GM19351 (cell line): ENCODE results near the gene PHF21B.
"Not testable (repeated sequence)": the region's sequence is repeated elsewhere in the genome, so short reads cannot be mapped to it uniquely, and the experiment has no call there.

Experiments
- ATAC-seq: cut with Tn5 transposase; IDR thresholded peaks from one replicate; pipeline ENCODE4 v1.9.1; 2021; ENCODE audit warnings: mild to moderate bottlenecking, moderate library complexity; ENCODE audit not compliant: unreplicated experiment

Gene PHF21B

DNA sequence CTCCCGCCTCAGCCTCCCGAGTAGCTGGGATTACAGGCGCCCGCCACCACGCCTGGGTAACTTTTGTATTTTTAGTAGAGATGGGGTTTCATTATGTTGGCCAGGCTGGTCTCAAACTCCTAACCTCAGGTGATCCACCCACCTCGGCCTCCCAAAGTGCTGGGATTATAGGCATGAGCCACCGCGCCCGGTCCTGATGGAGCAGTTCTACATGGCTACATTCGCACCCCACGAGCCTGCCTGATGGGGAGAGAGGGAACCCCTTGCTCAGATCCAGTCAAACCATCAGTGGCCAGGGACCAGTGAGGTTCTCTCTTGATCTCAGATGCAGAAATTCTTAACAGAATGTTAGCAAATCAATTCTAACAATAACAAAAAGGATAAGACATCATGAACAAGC, 88.0 kb downstream of the PHF21B start:
- not testable (repeated sequence) for ATAC-seq

DNA sequence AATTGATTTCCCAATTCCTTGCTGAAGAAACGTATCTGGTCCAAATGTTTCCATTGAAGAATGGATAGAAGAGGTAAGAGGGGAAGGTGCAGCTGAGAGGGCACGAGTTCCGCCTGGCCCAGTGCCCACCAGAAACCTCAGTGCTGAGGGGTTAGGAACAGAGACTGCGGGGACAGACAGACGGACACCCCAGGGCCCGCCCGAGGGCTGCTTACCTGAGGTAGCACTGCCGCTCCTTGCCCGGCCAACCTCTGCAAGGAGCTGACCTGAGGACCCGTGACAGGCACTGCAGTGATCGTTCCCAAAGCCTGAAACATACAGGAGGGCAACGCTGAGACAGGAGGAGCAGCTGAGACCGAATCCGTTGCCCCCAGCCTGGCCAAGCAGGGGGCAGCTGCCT, 89.6 kb downstream of the PHF21B start:
- no peak for ATAC-seq

DNA sequence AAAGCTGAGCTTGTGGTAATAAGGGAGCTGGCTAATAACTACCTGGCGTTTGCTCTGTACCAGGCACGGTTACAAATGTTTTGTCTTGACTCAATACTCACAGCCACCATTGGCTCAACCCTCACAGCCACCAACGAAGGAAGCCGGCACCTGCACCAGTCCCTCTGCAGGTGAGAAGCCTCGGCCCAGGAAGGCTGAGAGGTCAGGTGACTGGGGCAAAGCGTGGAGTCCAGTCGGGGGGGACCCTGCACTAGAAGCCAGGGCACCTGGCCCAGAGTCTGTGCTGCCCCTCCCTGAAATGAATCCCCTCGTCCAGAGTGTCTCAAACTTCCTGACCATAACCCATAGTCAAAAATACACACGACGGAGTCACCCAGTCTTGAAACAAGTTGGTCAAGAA, 90.1 kb downstream of the PHF21B start:
- ATAC-seq = no peak

DNA sequence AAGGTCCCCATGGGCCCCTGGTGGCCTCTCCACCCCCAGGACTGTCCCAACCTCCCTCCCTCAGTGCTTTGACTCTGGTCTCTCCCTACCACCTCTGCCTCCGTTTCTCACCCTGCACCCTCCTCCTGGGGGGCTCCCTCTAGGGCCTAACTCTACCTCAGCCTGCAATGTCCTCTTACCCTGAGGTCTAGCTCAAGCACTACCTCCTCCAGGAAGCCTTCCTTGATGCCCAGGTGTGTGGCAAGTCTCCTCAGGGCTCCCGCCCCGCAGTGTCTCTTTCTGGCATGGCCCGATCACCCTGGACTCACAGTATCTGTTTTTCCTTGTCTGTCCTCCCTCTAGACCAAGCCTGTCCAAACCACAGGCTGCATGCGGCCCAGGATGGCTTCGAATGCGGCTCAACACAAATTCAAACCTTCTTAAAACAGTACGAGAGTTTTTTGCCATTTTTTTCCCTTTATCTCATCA, 90.8 kb downstream of the PHF21B start:
- no peak for ATAC-seq

DNA sequence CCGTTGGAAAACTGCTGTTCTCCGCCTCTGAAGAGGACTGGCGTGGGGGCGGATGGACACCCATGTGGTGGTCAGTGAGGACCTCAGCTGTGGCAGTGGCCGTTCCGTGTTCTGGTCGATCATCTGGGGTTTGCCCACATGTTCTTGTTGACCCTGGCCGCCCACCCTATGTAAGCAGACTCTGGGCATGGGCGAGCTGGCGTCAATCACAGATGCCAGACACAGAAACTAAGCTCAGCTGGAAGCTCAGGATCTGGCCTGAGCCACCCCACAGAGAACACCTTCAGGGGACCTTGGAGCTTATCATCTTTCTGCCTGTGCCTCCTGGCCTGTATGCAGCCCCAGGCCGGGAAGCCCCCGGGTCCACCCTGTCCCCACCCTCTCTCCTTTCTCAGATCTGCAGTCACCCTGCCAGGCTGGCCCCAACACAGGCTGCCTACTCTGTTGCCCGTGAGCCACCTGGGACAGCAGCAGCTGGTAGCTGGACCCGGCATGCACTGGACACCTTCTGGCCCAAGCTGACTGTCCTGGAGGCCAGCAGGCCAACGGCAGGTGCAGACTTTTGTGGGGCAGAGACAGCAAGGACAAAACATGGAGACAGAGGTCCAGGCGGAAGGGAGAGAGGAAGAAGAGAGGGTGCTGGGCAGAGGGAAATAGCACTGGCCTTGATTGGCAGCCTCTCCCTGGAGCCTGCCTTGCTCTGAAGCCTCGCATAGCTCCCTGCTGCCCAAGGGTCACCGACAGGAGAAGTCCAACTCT, 91.5 kb downstream of the PHF21B start:
- ATAC-seq = no peak

DNA sequence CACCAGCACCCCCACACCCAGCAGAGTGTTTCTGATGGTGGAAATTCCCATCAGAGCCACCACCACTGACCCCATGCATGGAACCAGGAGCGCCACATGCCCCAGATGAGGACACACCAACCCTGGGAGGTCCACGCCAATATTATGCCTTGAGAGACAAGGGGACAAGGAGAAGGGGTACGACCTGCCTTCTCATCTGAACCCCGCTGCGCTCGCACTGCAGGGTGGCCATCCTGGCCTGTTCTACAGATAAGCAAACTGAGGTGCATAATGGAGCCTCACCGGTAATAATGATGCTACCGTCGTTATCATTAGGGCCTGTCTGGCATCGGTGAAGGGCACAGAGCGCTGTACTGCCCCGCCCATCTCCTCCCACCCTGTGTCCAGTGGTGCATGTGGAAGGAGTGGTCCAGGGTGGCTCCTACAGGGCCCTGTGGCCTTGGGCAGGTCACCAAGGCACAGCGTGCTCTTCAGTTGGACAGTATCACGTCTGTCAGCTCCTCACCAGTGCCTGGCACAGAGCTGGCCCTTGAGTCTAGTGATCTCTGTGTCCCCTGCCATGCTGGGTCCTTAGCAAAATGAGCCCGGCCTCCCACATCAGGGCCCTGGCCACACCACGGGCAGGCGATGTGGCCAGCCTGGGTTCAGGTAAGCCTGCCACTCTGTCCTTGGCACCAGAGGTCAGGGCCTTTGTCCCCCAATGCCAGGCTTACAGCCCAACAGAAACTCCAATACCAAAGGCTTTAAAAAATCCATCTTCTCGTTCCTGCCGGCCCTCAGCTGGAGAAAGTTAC, 92.2 kb downstream of the PHF21B start:
- ATAC-seq = no peak

DNA sequence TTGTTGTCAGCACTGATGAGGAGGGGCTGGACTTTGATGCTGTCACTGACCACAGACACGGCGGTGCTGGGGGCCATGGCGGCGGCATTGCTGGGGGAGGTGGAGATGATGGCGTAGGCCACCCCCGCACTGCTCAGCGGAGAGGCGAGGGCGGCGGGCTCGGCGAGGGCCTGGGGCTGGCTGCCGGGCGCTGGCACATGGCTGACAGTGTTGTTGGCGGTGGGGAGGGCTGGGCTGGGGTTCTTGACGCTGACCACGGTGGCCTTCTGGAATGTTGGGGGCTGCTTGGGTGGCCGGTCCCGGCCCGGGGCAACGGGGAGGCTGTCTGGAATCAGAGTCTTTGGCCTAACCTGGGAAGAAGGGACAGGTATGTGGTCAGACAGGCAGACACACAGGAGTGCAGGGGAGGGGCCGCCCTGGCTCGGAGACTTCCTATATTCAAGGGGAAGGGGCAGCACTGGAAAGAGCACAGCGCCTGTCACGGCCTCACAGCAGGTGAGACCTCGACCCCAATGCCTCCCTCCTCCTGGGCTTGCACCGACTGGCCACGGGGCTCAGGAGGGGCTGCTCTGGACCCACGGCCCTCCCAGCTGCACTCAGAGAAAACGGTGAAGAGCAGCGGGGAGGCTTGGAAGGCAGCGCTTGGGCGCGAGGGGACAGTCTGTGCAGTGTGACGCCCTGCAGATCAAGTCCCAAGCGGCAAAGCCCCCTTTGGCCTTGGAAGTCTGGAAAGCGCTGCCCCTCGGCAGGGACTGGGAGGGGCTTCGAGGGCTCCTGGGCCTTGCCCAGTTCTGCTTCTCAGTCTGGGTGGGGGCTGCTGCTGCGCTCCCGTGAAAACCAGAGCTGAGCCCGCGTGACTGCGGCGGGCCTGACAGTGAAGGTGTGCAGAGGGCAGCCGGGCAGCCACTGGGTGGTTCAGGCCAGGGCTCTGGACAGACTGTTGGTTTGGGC, 93.2 kb downstream of the PHF21B start:
- ATAC-seq = no peak

DNA sequence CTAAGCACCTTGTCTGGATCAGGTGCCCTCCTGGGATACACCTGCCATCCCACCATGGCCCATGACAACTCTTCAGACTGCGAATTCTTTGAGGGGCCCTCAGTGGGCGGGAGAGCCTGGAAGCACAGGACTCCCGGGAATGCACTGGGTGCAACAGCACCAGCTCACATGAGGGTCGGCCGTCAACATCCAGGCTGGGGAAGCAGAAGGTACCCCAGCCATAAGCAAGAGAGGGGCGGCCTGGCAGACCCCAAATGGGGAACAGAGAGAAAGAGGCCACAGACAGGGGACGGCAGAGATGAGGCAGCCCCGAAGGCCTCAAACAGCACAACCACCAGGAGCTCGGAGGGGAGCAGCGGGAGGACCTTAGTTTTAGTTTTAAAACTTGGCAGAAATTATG, 94.4 kb downstream of the PHF21B start:
- no peak for ATAC-seq

DNA sequence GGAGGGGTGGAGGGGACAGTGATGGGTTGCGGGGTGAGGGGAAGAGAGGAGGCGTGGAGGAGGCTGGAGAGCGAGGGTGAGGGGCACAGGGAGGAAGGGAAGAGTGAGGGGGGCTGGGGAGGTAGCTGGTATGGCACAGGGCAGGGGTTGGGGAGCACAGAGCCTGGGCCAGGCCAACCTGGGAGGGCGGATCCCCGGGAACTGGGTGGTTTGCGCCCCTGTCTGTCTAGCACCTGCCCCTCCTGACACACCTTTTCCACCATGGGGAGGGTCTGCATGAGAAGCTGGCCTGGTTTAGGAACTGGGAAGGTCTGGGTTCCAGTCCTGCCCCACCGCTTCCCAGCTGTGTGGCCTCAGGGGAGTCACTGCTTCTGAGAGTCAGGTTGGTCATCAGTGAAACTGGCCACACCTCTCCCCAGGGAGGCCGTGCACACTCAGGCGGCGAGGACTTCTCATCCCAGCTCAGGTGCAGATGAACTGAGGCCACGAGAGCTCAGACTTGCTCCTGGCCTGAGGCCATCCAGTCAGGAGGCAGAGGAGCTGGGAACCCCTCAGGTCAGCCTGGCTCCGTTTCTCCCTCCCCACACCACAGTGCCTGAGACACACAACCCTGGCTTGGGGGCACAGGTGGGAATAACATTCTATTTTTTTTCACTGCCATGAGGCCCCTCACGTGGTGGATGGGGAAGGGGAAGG, 95.6 kb downstream of the PHF21B start:
- ATAC-seq = no peak

DNA sequence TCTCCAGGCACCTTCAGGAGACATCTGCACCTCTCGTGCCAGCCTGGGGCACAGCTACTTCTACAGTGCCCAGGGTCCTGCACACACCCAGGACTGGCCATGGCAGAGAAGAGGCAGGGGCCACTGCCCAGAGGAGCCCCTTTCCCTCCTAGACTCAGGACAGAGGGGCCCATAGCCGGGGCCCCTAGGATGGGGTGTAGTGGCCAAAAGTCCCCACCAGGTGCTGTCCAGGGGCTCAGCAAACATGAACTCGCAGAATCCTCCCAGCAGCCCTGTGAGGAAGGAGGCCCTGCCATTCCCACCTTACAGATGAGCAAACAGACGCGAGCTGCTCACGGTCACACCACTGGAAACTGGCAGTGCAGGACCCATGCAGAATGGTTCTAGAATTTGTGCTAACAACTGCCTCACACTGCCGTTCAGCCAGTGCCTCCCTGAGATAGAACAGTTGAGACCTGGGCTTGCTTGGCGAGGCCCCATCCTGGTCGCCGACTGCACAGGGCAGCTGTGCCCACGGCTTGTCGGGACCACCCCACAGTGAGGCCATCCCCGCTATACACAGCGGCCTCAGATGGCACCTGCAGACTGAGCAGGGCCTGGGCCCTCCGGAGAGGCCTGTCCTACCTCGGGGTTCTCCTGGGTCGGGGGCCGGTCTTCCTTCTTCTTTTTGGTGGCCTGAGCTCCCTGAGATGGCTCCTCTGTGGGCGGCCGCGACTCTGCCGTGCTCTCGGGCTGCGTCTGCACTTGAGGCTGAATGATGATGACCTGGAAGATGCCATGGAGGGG, 96.4 kb downstream of the PHF21B start:
- no peak for ATAC-seq

DNA sequence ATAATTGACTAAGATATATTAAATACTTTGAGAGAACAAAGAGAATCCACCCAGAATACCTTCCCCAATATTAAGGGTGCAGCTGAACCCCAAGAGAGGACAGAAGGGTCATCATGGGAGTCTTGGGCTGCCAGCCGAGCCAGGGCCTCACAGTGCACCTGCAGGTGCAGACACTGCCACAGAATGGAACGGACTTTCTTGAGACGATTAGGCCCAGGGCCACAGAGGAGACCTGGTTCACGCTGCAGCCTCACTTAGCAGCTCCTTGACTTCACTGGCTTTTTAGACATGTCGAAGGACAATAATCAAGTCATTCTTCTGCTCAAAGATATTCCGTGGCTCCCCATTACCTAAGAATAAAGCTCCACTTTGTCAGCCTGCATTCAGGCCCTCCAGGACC, 100.6 kb downstream of the PHF21B start:
- ATAC-seq = no peak

DNA sequence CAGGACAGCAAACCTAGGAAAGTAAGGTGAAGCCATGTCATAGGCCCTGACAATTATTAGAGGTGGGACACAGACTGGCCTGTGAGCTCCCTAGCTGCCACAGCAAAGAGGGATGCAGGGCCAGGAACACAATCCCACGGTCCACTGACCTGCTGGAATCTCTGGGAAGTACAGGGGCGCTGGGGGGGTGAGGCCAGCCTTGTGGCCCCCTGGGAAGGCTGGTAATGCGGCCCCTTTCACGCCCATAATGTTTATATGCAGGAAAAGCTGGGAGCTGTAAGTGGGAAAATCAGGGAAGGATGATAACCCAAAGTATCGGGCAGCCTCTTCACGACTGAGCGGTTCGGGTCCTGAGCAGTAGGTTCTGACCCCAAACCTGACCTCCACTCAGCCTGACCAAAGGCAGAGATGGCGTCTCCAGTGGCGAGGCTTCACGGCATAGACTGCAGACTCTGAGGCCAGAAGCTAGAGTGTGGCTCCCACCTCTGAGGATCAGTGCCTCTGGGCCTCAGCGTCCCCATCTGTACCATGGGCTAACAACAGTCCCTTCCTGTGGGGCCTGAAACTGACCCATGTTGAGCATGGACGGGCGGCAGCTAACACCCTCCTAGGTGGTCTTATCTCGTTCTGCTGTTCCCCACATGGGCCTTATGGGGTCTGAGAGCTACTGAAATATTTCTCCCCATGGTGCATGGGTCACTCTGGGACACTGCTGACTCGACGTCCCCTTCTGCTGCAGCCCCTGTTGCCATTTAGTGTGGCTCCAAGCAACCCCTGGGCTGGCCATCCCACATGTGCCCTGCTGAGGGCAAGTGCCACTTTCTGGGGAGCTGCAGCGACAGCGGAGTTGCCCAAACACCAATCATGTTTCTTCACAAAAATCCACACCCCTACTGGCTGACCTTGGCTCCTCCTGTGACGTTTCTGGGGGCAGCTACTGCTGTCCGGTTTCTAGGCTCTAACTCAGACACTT, 101.8 kb downstream of the PHF21B start:
- no peak for ATAC-seq

DNA sequence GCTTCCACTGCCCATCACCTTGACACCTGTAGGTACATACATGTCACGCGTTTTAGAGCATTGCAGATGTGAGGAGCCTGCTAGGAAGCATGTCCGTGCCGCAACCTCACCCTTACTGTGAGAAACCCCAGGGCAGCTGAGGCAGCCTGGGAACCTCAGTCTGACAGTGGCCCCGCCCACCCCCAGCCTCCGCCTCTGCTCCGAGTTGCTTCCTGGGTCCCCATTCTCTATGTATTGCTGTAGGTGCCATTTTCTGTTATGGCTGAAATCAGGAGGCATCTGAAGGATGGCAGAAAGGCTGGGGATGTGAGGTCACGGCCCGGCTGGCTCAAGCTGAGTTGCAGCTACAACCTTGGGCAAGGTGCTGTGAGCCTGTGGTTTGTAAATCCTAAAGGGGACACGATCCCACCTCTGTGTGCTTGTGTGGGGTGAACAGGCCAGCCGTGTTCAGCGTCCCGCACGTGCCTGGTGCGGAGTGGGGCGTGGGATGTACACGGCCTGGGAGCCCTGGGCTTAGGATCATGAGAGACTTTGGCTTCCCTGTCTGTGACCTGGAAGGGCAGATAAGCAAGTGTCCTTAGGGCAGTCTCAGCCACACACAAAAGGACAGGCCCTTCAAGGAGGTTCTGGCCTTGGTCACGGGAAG, 102.7 kb downstream of the PHF21B start:
- no peak for ATAC-seq

DNA sequence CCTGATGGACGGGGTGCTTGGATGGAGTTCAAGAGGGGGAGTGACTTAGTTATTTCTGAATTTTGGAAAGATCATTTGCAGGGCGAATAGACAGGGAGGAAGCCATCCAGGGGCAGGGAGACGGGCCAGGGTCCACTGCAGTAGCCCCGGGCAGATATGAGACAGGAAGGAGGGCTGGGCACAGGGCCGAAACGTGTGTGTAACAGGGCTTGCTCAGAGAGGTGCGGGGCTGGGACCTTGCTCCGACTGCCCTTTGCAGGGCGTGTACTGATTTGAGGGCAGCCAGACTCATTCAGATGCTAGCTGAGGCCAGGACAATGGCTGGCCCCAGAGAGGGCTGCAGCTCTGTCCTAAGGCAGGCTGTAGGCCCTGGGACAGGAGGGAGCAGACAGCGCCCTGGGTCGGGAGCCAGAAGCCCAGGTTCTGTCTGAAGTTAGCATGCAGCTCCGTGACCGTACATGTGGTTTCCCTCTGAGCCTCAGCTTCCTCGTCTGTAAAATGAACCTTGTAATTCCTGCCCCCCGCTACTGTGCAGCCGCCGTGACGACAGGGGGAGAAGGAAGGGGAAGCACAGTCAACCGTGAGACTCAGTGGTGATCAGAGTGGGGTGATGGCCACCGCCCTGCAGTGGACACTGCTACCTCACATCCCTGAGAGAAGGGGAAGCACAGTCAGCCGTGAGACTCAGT, 103.4 kb downstream of the PHF21B start:
- ATAC-seq = no peak

DNA sequence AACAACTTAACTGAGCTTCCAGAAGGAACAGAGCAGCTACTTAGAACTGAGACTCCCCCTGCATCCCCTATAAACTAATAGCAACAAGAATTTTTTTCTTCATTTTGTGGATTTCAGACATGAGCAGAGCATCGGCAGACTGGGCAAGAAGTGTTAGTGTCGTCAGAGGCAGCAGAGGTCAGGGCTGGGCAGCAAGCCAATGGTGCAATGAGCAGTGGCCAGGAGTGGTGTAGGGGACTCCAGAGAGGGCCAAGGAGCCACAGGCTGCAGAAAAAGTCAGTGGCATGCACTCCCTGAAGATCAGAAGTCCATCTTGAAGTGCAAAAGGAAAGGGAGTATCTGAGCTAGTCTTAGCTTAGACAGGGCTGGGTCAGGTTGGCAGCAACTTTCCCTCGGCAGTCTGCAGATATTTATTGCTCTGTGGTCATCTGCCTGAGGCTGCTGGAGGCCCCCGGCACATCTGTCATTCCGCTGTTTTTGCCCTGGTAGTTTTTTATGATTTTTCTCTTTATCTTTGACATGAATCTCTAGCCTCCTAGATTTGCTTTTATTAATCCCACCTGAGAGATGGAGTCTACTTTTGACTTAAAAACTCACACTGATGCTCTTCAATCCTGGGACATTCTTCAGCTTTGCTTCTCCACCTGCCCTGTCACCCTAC, 105.2 kb downstream of the PHF21B start:
- not testable (repeated sequence) for ATAC-seq

DNA sequence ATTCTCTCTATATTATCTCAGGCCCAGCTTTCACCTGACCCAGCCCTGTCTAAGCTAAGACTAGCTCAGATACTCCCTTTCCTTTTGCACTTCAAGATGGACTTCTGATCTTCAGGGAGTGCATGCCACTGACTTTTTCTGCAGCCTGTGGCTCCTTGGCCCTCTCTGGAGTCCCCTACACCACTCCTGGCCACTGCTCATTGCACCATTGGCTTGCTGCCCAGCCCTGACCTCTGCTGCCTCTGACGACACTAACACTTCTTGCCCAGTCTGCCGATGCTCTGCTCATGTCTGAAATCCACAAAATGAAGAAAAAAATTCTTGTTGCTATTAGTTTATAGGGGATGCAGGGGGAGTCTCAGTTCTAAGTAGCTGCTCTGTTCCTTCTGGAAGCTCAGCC, 106.6 kb downstream of the PHF21B start:
- not testable (repeated sequence) for ATAC-seq

DNA sequence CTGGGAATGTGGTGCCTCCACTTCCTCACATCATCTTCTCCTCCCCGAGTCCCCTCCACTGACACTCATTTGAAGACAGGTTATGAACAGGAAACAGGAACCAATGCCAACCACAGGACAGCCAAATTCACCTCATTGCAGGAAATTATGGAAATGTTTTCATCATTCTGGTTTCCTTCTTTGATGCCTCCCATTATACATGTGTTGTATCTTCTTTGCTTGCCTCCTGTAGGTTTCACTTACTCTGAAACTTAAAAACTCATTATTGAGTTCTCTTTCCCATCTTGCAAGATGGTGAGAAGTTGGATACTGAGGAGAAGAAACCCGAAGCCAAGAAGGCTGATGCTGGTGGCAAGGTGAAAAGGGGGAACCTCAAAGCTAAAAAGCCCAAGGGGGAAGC, 108.5 kb downstream of the PHF21B start:
- no peak for ATAC-seq
